NCI-H146 (cell line): ENCODE results near the gene SLC9A9.
A peak's percentile ranks its signal among the peaks of the same experiment; 100 is the strongest.

ENCODE experiments used
- DNase-seq: peaks from one replicate; lab custom pipeline; 2025; lab: John Stamatoyannopoulos, UW

The SLC9A9 gene

GRCh38 chr3:143356839-143357238 is 491.4 kb downstream of the SLC9A9 start:
- no peak for DNase-seq

GRCh38 chr3:143354342-143354741 is 493.9 kb downstream of the SLC9A9 start:
- no peak for DNase-seq

- peak; percentile 23 for DNase-seq
Measured at GRCh38 chr3:143352850-143353550, 495.3 kb downstream of the SLC9A9 start.

- no peak for DNase-seq
Measured at GRCh38 chr3:143351895-143352608, 496.2 kb downstream of the SLC9A9 start.

GRCh38 chr3:143351354-143351753 is 496.9 kb downstream of the SLC9A9 start:
- no peak for DNase-seq

- no peak for DNase-seq
Measured at GRCh38 chr3:143349455-143349854, 498.8 kb downstream of the SLC9A9 start.

GRCh38 chr3:143348486-143349327 is 499.6 kb downstream of the SLC9A9 start:
- peak; percentile 38 for DNase-seq

GRCh38 chr3:143344516-143345165 is 503.6 kb downstream of the SLC9A9 start:
- DNase-seq, result no peak

GRCh38 chr3:143343944-143344343 is 504.3 kb downstream of the SLC9A9 start:
- no peak for DNase-seq

- no peak for DNase-seq
Measured at GRCh38 chr3:143343031-143343430, 505.2 kb downstream of the SLC9A9 start.

- DNase-seq, result no peak
Measured at GRCh38 chr3:143339451-143339850, 508.8 kb downstream of the SLC9A9 start.

GRCh38 chr3:143337387-143337786 is 510.9 kb downstream of the SLC9A9 start:
- peak; percentile 44 for DNase-seq

- no peak for DNase-seq
Measured at GRCh38 chr3:143334231-143334630, 514.0 kb downstream of the SLC9A9 start.

- DNase-seq, result no peak
Measured at GRCh38 chr3:143333367-143333766, 514.9 kb downstream of the SLC9A9 start.

- no peak for DNase-seq
Measured at GRCh38 chr3:143332026-143332425, 516.2 kb downstream of the SLC9A9 start.

GRCh38 chr3:143331350-143331749 is 516.9 kb downstream of the SLC9A9 start:
- no peak for DNase-seq

- peak; percentile 65 for DNase-seq
Measured at GRCh38 chr3:143330296-143330868, 517.9 kb downstream of the SLC9A9 start.

GRCh38 chr3:143329567-143330211 is 518.6 kb downstream of the SLC9A9 start:
- DNase-seq, result peak; percentile 83

GRCh38 chr3:143328451-143328850 is 519.8 kb downstream of the SLC9A9 start:
- DNase-seq, result peak; percentile 25

- DNase-seq, result no peak
Measured at GRCh38 chr3:143326983-143327778, 521.1 kb downstream of the SLC9A9 start.
